Measurements from ENCODE around the gene GALNT17.

GRCh38 chr7:71526106-71526505, 394.2 kb downstream of the GALNT17 start:
- TF ChIP-seq CTCF (IDR thresholded peaks at IDR 0.05; ENCODE audit: low read depth, low read length): no peak
- TF ChIP-seq EZH2phosphoT487 (IDR thresholded peaks at IDR 0.05; ENCODE audit: low read depth): no peak
